ENCODE measurements around the gene MSANTD7. TPM values are rescaled to one million over a fixed set of nuclear protein-coding genes. Genes with fewer than 3 reads are reported as not detected.

The MSANTD7 gene
- 14.9 and 16.5 TPM in 2 replicates for total RNA-seq

GRCh38 chr10:14837757-14838581 lies at the start of gene MSANTD7, which contains the start of the genes CDNF and HSPA14:
MSANTD7 (plus strand) TSS chr10:14838306; CDS start chr10:14842285, 3,979 bp downstream.
CDNF (minus strand) TSS chr10:14838037; CDS start chr10:14837946, 91 bp downstream.
HSPA14 (plus strand) TSS chr10:14838306; CDS start chr10:14838403, 97 bp downstream.
- CTCF ChIA-PET = interaction anchor here (0.7 to 2.9 kb wide), 8 partner anchors 14 to 301 kb away, joined by 3 to 24 read pairs (median 4); partner anchors contain the start of genes DCLRE1C and SUV39H2
- Mint-ChIP-seq H3K4me3 (peak within 1 kb of the TSS; percentile 95), H3K27ac (peak within 1 kb of the TSS; percentile 91), H3K9me3 (no peaks in the 10 kb centered on the region), H3K4me1 (peaks cover 25% of the 10 kb centered on the region), H3K36me3 (ENCODE audit: low read depth) (peaks cover 38% of the 10 kb centered on the region), H3K27me3 (no peaks in the 10 kb centered on the region)
- intact Hi-C loops (cut with micrococcal nuclease) = loop anchor here (1.0 to 5.0 kb wide), 13 partner anchors 40 to 1051 kb away; partner anchors contain the start of genes DCLRE1C, MEIG1, NMT2 and RPP38
- POLR2A ChIA-PET = interaction anchor here (0.6 to 3.2 kb wide), 37 partner anchors 10 to 1125 kb away, joined by 3 to 27 read pairs (median 5); partner anchors contain the start of genes DCLRE1C, MEIG1, NMT2 and SUV39H2
- DNase-seq = peak; percentile 97
- peak; percentile 96 for ATAC-seq (ENCODE audit: low read depth)
- TF ChIP-seq, protein P1, sequence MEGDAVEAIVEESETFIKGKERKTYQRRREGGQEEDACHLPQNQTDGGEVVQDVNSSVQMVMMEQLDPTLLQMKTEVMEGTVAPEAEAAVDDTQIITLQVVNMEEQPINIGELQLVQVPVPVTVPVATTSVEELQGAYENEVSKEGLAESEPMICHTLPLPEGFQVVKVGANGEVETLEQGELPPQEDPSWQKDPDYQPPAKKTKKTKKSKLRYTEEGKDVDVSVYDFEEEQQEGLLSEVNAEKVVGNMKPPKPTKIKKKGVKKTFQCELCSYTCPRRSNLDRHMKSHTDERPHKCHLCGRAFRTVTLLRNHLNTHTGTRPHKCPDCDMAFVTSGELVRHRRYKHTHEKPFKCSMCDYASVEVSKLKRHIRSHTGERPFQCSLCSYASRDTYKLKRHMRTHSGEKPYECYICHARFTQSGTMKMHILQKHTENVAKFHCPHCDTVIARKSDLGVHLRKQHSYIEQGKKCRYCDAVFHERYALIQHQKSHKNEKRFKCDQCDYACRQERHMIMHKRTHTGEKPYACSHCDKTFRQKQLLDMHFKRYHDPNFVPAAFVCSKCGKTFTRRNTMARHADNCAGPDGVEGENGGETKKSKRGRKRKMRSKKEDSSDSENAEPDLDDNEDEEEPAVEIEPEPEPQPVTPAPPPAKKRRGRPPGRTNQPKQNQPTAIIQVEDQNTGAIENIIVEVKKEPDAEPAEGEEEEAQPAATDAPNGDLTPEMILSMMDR (IDR thresholded peaks at IDR 0.05) = no peak

GRCh38 chr10:14798636-14799035 lies 39.5 kb upstream of the MSANTD7 start:
- TF ChIP-seq, protein P1 (IDR thresholded peaks at IDR 0.05) = no peak
- POLR2A ChIA-PET = no interaction called here
- Mint-ChIP-seq H3K27me3 (no peaks in the 10 kb centered on the region), H3K27ac (no peak overlapping the region), H3K4me1 (peaks cover 31% of the 10 kb centered on the region), H3K36me3 (ENCODE audit: low read depth) (no peaks in the 10 kb centered on the region), H3K9me3 (no peaks in the 10 kb centered on the region), H3K4me3 (no peak overlapping the region)
- CTCF ChIA-PET = no interaction called here
- intact Hi-C loops (cut with micrococcal nuclease) = loop anchor here (2.0 kb wide), 1 partner anchor 14 kb away; no protein-coding TSS in a partner anchor
- ATAC-seq (ENCODE audit: low read depth) (no peak), DNase-seq (no peak)

DNA sequence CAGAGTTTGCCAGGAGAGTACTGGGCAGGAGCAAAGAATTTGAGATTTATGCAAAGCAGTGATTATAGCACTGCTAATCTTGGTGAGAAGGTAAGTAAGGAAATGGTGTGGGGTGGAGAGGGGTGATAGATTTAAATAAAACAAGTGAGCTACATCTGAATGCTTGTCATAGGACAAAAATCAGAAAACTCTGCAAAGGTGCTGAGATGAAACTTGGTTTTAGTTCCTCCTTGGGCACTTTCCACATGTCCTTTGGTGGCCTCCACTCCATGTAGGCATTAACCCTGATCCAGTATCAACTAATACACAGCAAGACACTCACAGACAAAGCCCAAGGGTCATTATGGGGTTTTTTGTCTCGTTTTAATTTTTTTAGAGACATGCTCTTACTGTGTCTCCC lies 37.7 kb upstream of the MSANTD7 start:
- peak; percentile 40 for ATAC-seq (ENCODE audit: low read depth)
- CTCF ChIA-PET = no interaction called here
- intact Hi-C loops (cut with micrococcal nuclease) = no loop called here
- H3K36me3 Mint-ChIP-seq (ENCODE audit: low read depth) = no peaks in the 10 kb centered on the region
- no peaks in the 10 kb centered on the region for H3K9me3 Mint-ChIP-seq
- H3K4me1 Mint-ChIP-seq = peaks cover 31% of the 10 kb centered on the region
- no peak overlapping the region for H3K27ac Mint-ChIP-seq
- POLR2A ChIA-PET = interaction anchor here (0.5 to 0.9 kb wide), 3 partner anchors 39 to 200 kb away, joined by 3 read pairs; no protein-coding TSS in a partner anchor
- H3K27me3 Mint-ChIP-seq = no peaks in the 10 kb centered on the region
- DNase-seq = no peak
- no peak overlapping the region for H3K4me3 Mint-ChIP-seq
- TF ChIP-seq, protein P1 (IDR thresholded peaks at IDR 0.05) = no peak

- Mint-ChIP-seq H3K9me3 (no peaks in the 10 kb centered on the region), H3K27ac (no peak overlapping the region), H3K27me3 (no peaks in the 10 kb centered on the region), H3K4me3 (no peak overlapping the region), H3K36me3 (ENCODE audit: low read depth) (no peaks in the 10 kb centered on the region), H3K4me1 (peaks cover 31% of the 10 kb centered on the region)
- intact Hi-C loops (cut with micrococcal nuclease) = no loop called here
- ATAC-seq (ENCODE audit: low read depth) = no peak
- ChIA-PET POLR2A (interaction anchor here (0.6 kb wide), 1 partner anchor 283 kb away, joined by 3 read pairs; no protein-coding TSS in a partner anchor), CTCF (no interaction called here)
- no peak for DNase-seq
- TF ChIP-seq, protein P1 (IDR thresholded peaks at IDR 0.05) = no peak
These were observed 36.4 kb upstream of the MSANTD7 start for GRCh38 chr10:14801723-14802122.

GRCh38 chr10:14803827-14804226 lies 34.3 kb upstream of the MSANTD7 start:
- H3K27ac Mint-ChIP-seq = no peak overlapping the region
- no peak for DNase-seq
- CTCF ChIA-PET = no interaction called here
- H3K9me3 Mint-ChIP-seq = no peaks in the 10 kb centered on the region
- ATAC-seq (ENCODE audit: low read depth) = no peak
- no peaks in the 10 kb centered on the region for H3K27me3 Mint-ChIP-seq
- peaks cover 18% of the 10 kb centered on the region for H3K4me1 Mint-ChIP-seq
- no peaks in the 10 kb centered on the region for H3K36me3 Mint-ChIP-seq (ENCODE audit: low read depth)
- POLR2A ChIA-PET = no interaction called here
- TF ChIP-seq, protein P1 (IDR thresholded peaks at IDR 0.05) = no peak
- H3K4me3 Mint-ChIP-seq = no peak overlapping the region
- intact Hi-C loops (cut with micrococcal nuclease) = no loop called here

Data from activated B cell treated with CpG ODN at 0.5 μM for 24 hours (primary cell).